ENCODE data around the gene DLGAP3.

DNA sequence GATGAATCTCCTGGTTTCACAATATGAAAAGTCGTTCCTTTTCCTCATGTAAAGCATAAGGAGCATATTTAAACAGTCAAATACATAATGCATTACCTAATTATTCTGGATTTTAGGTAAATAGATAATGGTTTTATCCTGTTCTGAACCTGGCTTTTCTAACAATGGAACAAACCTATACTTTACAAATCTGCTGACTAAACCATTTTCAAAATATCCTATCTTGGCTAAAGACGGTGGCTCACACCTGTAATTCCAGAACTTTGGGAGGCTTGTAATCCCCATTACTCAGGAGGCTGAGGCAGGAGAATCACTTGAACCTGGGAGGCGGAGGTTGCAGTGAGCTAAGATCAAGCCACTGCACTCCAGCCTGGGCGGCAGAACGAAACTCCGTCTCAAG lies 72.8 kb downstream of the DLGAP3 start:
- TF ChIP-seq CTCF (optimal IDR thresholded peaks at IDR 0.05 in 1 of 3, IDR thresholded peaks at IDR 0.05 in 1 of 3, conservative IDR thresholded peaks at IDR 0.05 in 1 of 3; ENCODE audit: extremely low read depth in 1 of 3, insufficient read depth in 2 of 3, low read length in 3 of 3) (no peak), EZH2 (IDR thresholded peaks at IDR 0.05; ENCODE audit: low read length) (no peak)

All from keratinocyte (primary cell).